Measurements from ENCODE around the gene CDAN1. TPM values are rescaled to one million over a fixed set of nuclear protein-coding genes. Genes with fewer than 3 reads are reported as not detected.

Gene CDAN1
- total and polyA plus RNA-seq, 10 of the 15 experiments (the other 5 are each of a cell fraction or from before 2014, with no cell fraction given), result 0.56 to 14.2 (median 6.7) TPM

GRCh38 chr15:42720071-42720470, 16.9 kb downstream of the CDAN1 start:
- whole genome bisulfite sequencing (ENCODE audit: insufficient coverage, insufficient replicate concordance, low lambda C conversion rate, missing lambda C conversion rate), result 94% methylated on average over 3 of the region's 3 CpGs

GRCh38 chr15:42719043-42719442, 17.9 kb downstream of the CDAN1 start:
- POLR2A ChIA-PET, result no interaction called here
- Histone ChIP-seq H2AFZ (ENCODE audit: control insufficient read depth, low read depth, low read length) (no peak overlapping the region), H4K20me1 (ENCODE audit: control insufficient read depth, insufficient read depth) (no peaks in the 10 kb centered on the region), H3K27ac (ENCODE audit: control insufficient read depth, insufficient read depth) (no peak overlapping the region), H3K9ac (ENCODE audit: control insufficient read depth, insufficient read depth, low read length) (no peak overlapping the region), H3K4me2 (ENCODE audit: control insufficient read depth, insufficient read depth) (no peak overlapping the region), H3K9me3 (replicated peaks; ENCODE audit: control insufficient read depth, insufficient read depth, low read length) (no peaks in the 10 kb centered on the region), H3K27me3 (replicated peaks in 1 of 2; ENCODE audit: control insufficient read depth in 2 of 2, insufficient read depth in 2 of 2, low read length in 1 of 2) (no peaks in the 10 kb centered on the region), H3K4me1 (ENCODE audit: control insufficient read depth, insufficient read depth, low read length) (no peaks in the 10 kb centered on the region), H3K36me3 (ENCODE audit: control insufficient read depth in 2 of 2, insufficient read depth in 2 of 2, low read length in 1 of 2) (peaks cover 1 to 11% of the 10 kb centered on the region in 2 experiments; a peak in 3 of 4 replicates), H3K79me2 (ENCODE audit: control insufficient read depth, insufficient read depth, low read length) (no peaks in the 10 kb centered on the region), H3K4me3 (no peak overlapping the region)
- RAD21 ChIA-PET (ENCODE audit: unreplicated experiment), result no interaction called here
- CTCF ChIA-PET, result interaction anchor here (1.0 kb wide), 1 partner anchor 209 kb away, joined by 3 read pairs; no protein-coding TSS in a partner anchor
- DNase-seq (ENCODE audit: low read depth, low spot score) (no peak), FAIRE-seq (no peak), ATAC-seq (no peak)
- SMC1A ChIA-PET (ENCODE audit: uncharacterized antibody, unreplicated experiment), result interaction anchor here (0.5 kb wide), 1 partner anchor 1107 kb away, joined by 3 read pairs; no protein-coding TSS in a partner anchor
- over 99% methylated on average over 6 of the region's 6 CpGs for WGBS (ENCODE audit: insufficient coverage, insufficient replicate concordance, low lambda C conversion rate, missing lambda C conversion rate)
- no TSS peak for BruUV-seq (replicated peaks)
- in situ Hi-C loops (cut with MboI) (no loop called here), intact Hi-C loops (cut with micrococcal nuclease; ENCODE audit: unreplicated experiment) (no loop called here)
- TF ChIP-seq NFYB (IDR thresholded peaks at IDR 0.05; ENCODE audit: insufficient read depth, low read depth, low read length) (no peak), YY1 (IDR thresholded peaks at IDR 0.05; ENCODE audit: low read depth, low read length) (no peak), HCFC1 (IDR thresholded peaks at IDR 0.05; ENCODE audit: low read length) (no peak), CBX5 (IDR thresholded peaks at IDR 0.05; ENCODE audit: low read depth) (no peak), E4F1 (IDR thresholded peaks at IDR 0.05; ENCODE audit: borderline replicate concordance, partially characterized antibody) (no peak), SKIL (IDR thresholded peaks at IDR 0.05; ENCODE audit: low read depth, poor library complexity, severe bottlenecking) (no peak), ETV6 (conservative IDR thresholded peaks at IDR 0.05 in 1 of 2, IDR thresholded peaks at IDR 0.05 in 1 of 2; ENCODE audit: borderline replicate concordance in 1 of 2, low read depth in 1 of 2) (no peak), SP1 (IDR thresholded peaks at IDR 0.05; ENCODE audit: low read depth, low read length) (no peak), POU2F2 (IDR thresholded peaks at IDR 0.05; ENCODE audit: borderline replicate concordance, low read depth, low read length) (no peak), RBBP5 (conservative IDR thresholded peaks at IDR 0.05) (no peak), PAX5 (IDR thresholded peaks at IDR 0.05; ENCODE audit: borderline replicate concordance, low read depth, low read length) (no peak)

More at GRCh38 chr15:42720071-42720470, 16.9 kb downstream of the CDAN1 start:
- H3K79me2 ChIP-seq (ENCODE audit: control insufficient read depth, insufficient read depth, low read length), result no peaks in the 10 kb centered on the region
- ChIA-PET POLR2A (no interaction called here), RAD21 (ENCODE audit: unreplicated experiment) (no interaction called here), SMC1A (ENCODE audit: uncharacterized antibody, unreplicated experiment) (no interaction called here), CTCF (interaction anchor here (1.0 kb wide), 1 partner anchor 208 kb away, joined by 3 read pairs; no protein-coding TSS in a partner anchor)
- FAIRE-seq (no peak), ATAC-seq (no peak), DNase-seq (ENCODE audit: low read depth, low spot score) (no peak)
- no peak for TF ChIP-seq CEBPB (IDR thresholded peaks at IDR 0.05; ENCODE audit: borderline replicate concordance in 1 of 2, low read depth in 2 of 2, low read length in 2 of 2)
- no peak for TF ChIP-seq ASH2L (IDR thresholded peaks at IDR 0.05; ENCODE audit: borderline replicate concordance, low read depth)
- no peak for TF ChIP-seq FOXK2 (IDR thresholded peaks at IDR 0.05)
- TF ChIP-seq HDGF (IDR thresholded peaks at IDR 0.05), result no peak
- no peak for TF ChIP-seq TARDBP (IDR thresholded peaks at IDR 0.05; ENCODE audit: borderline replicate concordance)
- no peak for TF ChIP-seq ESRRA (IDR thresholded peaks at IDR 0.05; ENCODE audit: low read length)
- no peak for TF ChIP-seq GABPA (IDR thresholded peaks at IDR 0.05; ENCODE audit: low read depth)
- no peaks in the 10 kb centered on the region for H3K27me3 ChIP-seq (replicated peaks in 1 of 2; ENCODE audit: control insufficient read depth in 2 of 2, insufficient read depth in 2 of 2, low read length in 1 of 2)
- no peak overlapping the region for H3K4me2 ChIP-seq (ENCODE audit: control insufficient read depth, insufficient read depth)
- peaks cover 10 to 12% of the 10 kb centered on the region in 2 experiments for H3K36me3 ChIP-seq (ENCODE audit: control insufficient read depth in 2 of 2, insufficient read depth in 2 of 2, low read length in 1 of 2)
- in situ Hi-C loops (cut with MboI) (no loop called here), intact Hi-C loops (cut with micrococcal nuclease; ENCODE audit: unreplicated experiment) (no loop called here)
- no peaks in the 10 kb centered on the region for H4K20me1 ChIP-seq (ENCODE audit: control insufficient read depth, insufficient read depth)
- no TSS peak for BruUV-seq (replicated peaks)
- H2AFZ ChIP-seq (ENCODE audit: control insufficient read depth, low read depth, low read length), result no peak overlapping the region
- no peak overlapping the region for H3K9ac ChIP-seq (ENCODE audit: control insufficient read depth, insufficient read depth, low read length)
- no peak overlapping the region for H3K27ac ChIP-seq (ENCODE audit: control insufficient read depth, insufficient read depth)
- H3K4me3 ChIP-seq, result no peak overlapping the region
- H3K4me1 ChIP-seq (ENCODE audit: control insufficient read depth, insufficient read depth, low read length), result no peaks in the 10 kb centered on the region
- H3K9me3 ChIP-seq (replicated peaks; ENCODE audit: control insufficient read depth, insufficient read depth, low read length), result no peaks in the 10 kb centered on the region

Data from GM12878 (cell line).